ENCODE measurements around the gene DNAL4. TPM values are rescaled to one million over a fixed set of nuclear protein-coding genes. Genes with fewer than 3 reads are reported as not detected.

DNAL4 gene
- total RNA-seq, 6 experiments from 2014 or later = 8.6 to 11.5 (median 9.8) TPM

- H3K27me3 Mint-ChIP-seq (ENCODE audit: insufficient read depth) = peaks cover 1% of the 10 kb centered on the region; the same call in 1 of the 2 replicates
- TF ChIP-seq CTCF (IDR thresholded peaks at IDR 0.05) = no peak
- no peaks in the 10 kb centered on the region for H3K36me3 Mint-ChIP-seq (ENCODE audit: low read depth)
- H3K4me1 Mint-ChIP-seq (ENCODE audit: low read depth) = peaks cover 30% of the 10 kb centered on the region
- H3K27ac Mint-ChIP-seq = no peak overlapping the region
- H3K9me3 Mint-ChIP-seq = no peaks in the 10 kb centered on the region
- no peak for DNase-seq
- H3K4me3 Mint-ChIP-seq = no peak overlapping the region
Measured at GRCh38 chr22:38762551-38762983, 31.4 kb downstream of the DNAL4 start.

- Mint-ChIP-seq H3K4me1 (ENCODE audit: low read depth) (peaks cover 41% of the 10 kb centered on the region), H3K4me3 (no peak overlapping the region)
- no peak for DNase-seq
Measured at GRCh38 chr22:38761202-38762162, 32.5 kb downstream of the DNAL4 start.

GRCh38 chr22:38760477-38761201 lies 33.3 kb downstream of the DNAL4 start:
- no peak for TF ChIP-seq CTCF (IDR thresholded peaks at IDR 0.05)
- H3K36me3 Mint-ChIP-seq (ENCODE audit: low read depth) = no peaks in the 10 kb centered on the region
- peaks cover 37% of the 10 kb centered on the region for H3K4me1 Mint-ChIP-seq (ENCODE audit: low read depth)
- no peaks in the 10 kb centered on the region for H3K9me3 Mint-ChIP-seq
- H3K27ac Mint-ChIP-seq = no peak overlapping the region
- peaks cover 1% of the 10 kb centered on the region for H3K27me3 Mint-ChIP-seq (ENCODE audit: insufficient read depth)
- H3K4me3 Mint-ChIP-seq = no peak overlapping the region
- no peak for DNase-seq

More at GRCh38 chr22:38761202-38762162, 32.5 kb downstream of the DNAL4 start:
- Mint-ChIP-seq H3K27me3 (ENCODE audit: insufficient read depth) (peaks cover 1% of the 10 kb centered on the region), H3K9me3 (no peaks in the 10 kb centered on the region), H3K27ac (no peak overlapping the region), H3K36me3 (ENCODE audit: low read depth) (no peaks in the 10 kb centered on the region)
- no peak for TF ChIP-seq CTCF (IDR thresholded peaks at IDR 0.05)

- H3K4me3 Mint-ChIP-seq = no peak overlapping the region
- H3K27me3 Mint-ChIP-seq (ENCODE audit: insufficient read depth) = peaks cover 1% of the 10 kb centered on the region
Measured at GRCh38 chr22:38759005-38759404, 34.9 kb downstream of the DNAL4 start.

More at GRCh38 chr22:38759005-38759404, 34.9 kb downstream of the DNAL4 start:
- TF ChIP-seq CTCF (IDR thresholded peaks at IDR 0.05) = no peak
- DNase-seq = no peak
- Mint-ChIP-seq H3K9me3 (no peaks in the 10 kb centered on the region), H3K36me3 (ENCODE audit: low read depth) (no peaks in the 10 kb centered on the region), H3K27ac (no peak overlapping the region), H3K4me1 (ENCODE audit: low read depth) (peaks cover 38% of the 10 kb centered on the region)

Measured in HFFc6 (cell line).